Thyroid gland (tissue), 4 donors: ENCODE measurements around the gene NHSL1. TPM values are rescaled to one million over a fixed set of nuclear protein-coding genes. Genes with fewer than 3 reads are reported as not detected.
A peak's percentile ranks its signal among the peaks of the same experiment; 100 is the strongest.

Experiments
- DNase-seq, 2 donors: peaks; one replicate each; pipeline ENCODE4 v3.0.0-alpha.2; 2019
- H3K27ac ChIP-seq, 3 donors: fragments of 200-600 bp; sonication (generic); 1 replicate in 2 of 3; 2 replicates in 1 of 3; pipeline ENCODE4 v1.5.1; 2016 to 2019; ENCODE audit warnings: mild to moderate bottlenecking in 1 of 3, moderate library complexity in 1 of 3
- H3K27me3 ChIP-seq: fragments of 200-600 bp; sonication (generic); one replicate; pipeline ENCODE4 v1.5.1; 2019
- H3K36me3 ChIP-seq, 2 donors: fragments of 200-600 bp; sonication (generic); one replicate each; pipeline ENCODE4 v1.5.1; 2016 to 2019
- H3K4me1 ChIP-seq, 2 donors: fragments of 200-600 bp; sonication (generic); one replicate each; pipeline ENCODE4 v1.5.1; 2017 to 2019
- H3K4me3 ChIP-seq, 3 donors: fragments of 200-600 bp; sonication (generic); replicated peaks in 1 of 3; 1 replicate in 2 of 3; 2 replicates in 1 of 3; pipeline ENCODE4 v1.5.1; 2016; ENCODE audit warnings: mild to moderate bottlenecking in 1 of 3
- H3K9me3 ChIP-seq: fragments of 200-600 bp; sonication (generic); one replicate; pipeline ENCODE4 v1.5.1; 2017
- POLR2A ChIP-seq, 2 donors: fragments of 450-650 bp; IDR thresholded peaks; one replicate each; pipeline ENCODE4 v1.6.1; 2017; ENCODE audit warnings: antibody characterized with exemption in 2 of 2, mild to moderate bottlenecking in 2 of 2, moderate library complexity in 1 of 2
- WGBS, 2 donors: methylation state at CpG; one replicate each; pipeline ENCODE4 v1.1.5; 2017; 5-methylcytosine and 5-hydroxymethylcytosine counted together
- intact Hi-C: fragments of 100-400 bp; cut with DNase I; formaldehyde crosslinking; loops from one replicate; pipeline ENCODE4 v1.15.1; 2023
- total RNA-seq, 4 donors: library from RNA; depleted of rRNA; stranded (reverse); fragments of >200 nt; gene quantifications; one replicate each; pipeline ENCODE4 v1.2.3, GENCODE V29; 2016
- TF ChIP-seq, protein P1 (sequence below), 6 experiments: fragments of 200-600 bp in 3 of 6; fragments of 450-650 bp in 3 of 6; sonication (generic) in 3 of 6; IDR thresholded peaks; one replicate each; pipeline ENCODE4 v1.5.1; 2016 to 2019; ENCODE audit warnings: antibody characterized with exemption in 6 of 6, mild to moderate bottlenecking in 2 of 6, inconsistent platforms in 1 of 6, moderate library complexity in 1 of 6

Gene NHSL1
- total RNA-seq, 4 donors from 2014 or later = 5.0 to 13.9 (median 8.6) TPM

- Histone ChIP-seq H3K27me3 (no peaks in the 10 kb centered on the region), H3K4me3 (no peak overlapping the region), H3K4me1 (peaks cover 20 to 22% of the 10 kb centered on the region in 2 donors), H3K27ac (peak overlapping the region in 1 of 3 donors; percentile 82), H3K9me3 (no peaks in the 10 kb centered on the region), H3K36me3 (no peaks in the 10 kb centered on the region)
- intact Hi-C loops = no loop called here
- 70 to 72% methylated on average over 4 of the region's 4 CpGs for WGBS, 2 donors
- no peak for DNase-seq
- TF ChIP-seq, protein P1, sequence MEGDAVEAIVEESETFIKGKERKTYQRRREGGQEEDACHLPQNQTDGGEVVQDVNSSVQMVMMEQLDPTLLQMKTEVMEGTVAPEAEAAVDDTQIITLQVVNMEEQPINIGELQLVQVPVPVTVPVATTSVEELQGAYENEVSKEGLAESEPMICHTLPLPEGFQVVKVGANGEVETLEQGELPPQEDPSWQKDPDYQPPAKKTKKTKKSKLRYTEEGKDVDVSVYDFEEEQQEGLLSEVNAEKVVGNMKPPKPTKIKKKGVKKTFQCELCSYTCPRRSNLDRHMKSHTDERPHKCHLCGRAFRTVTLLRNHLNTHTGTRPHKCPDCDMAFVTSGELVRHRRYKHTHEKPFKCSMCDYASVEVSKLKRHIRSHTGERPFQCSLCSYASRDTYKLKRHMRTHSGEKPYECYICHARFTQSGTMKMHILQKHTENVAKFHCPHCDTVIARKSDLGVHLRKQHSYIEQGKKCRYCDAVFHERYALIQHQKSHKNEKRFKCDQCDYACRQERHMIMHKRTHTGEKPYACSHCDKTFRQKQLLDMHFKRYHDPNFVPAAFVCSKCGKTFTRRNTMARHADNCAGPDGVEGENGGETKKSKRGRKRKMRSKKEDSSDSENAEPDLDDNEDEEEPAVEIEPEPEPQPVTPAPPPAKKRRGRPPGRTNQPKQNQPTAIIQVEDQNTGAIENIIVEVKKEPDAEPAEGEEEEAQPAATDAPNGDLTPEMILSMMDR (IDR thresholded peaks at IDR 0.05) = no peak
- no peak for TF ChIP-seq POLR2A (IDR thresholded peaks at IDR 0.05)
Observed at GRCh38 chr6:138492113-138492512, 7.2 kb downstream of the NHSL1 start.

GRCh38 chr6:138491017-138491416 lies 8.3 kb downstream of the NHSL1 start:
- 91 to 94% methylated on average over 1 of the region's 1 CpG for WGBS, 2 donors
- peak overlapping the region in 1 of 3 donors; percentile 48 for H3K27ac ChIP-seq
- peaks cover 26 to 27% of the 10 kb centered on the region in 2 donors for H3K4me1 ChIP-seq
- no peaks in the 10 kb centered on the region for H3K9me3 ChIP-seq
- H3K36me3 ChIP-seq = no peaks in the 10 kb centered on the region
- H3K27me3 ChIP-seq = no peaks in the 10 kb centered on the region
- intact Hi-C loops = no loop called here
- no peak for DNase-seq
- no peak overlapping the region for H3K4me3 ChIP-seq
- TF ChIP-seq, protein P1 (IDR thresholded peaks at IDR 0.05) = no peak
- TF ChIP-seq POLR2A (IDR thresholded peaks at IDR 0.05) = no peak

- Histone ChIP-seq H3K4me3 (no peak overlapping the region), H3K27me3 (no peaks in the 10 kb centered on the region), H3K4me1 (peaks cover 29 to 30% of the 10 kb centered on the region in 2 donors), H3K9me3 (no peaks in the 10 kb centered on the region), H3K27ac (no peak overlapping the region), H3K36me3 (no peaks in the 10 kb centered on the region)
- WGBS, 2 donors = 85 to 96% methylated on average over 2 of the region's 2 CpGs
- TF ChIP-seq, protein P1 (IDR thresholded peaks at IDR 0.05) = no peak
- TF ChIP-seq POLR2A (IDR thresholded peaks at IDR 0.05) = no peak
- DNase-seq = no peak
- intact Hi-C loops = no loop called here
Observed at GRCh38 chr6:138489846-138490245, 9.4 kb downstream of the NHSL1 start.

GRCh38 chr6:138487102-138487604 lies 12.1 kb downstream of the NHSL1 start:
- TF ChIP-seq, protein P1 (IDR thresholded peaks at IDR 0.05) = no peak
- TF ChIP-seq POLR2A (IDR thresholded peaks at IDR 0.05) = no peak
- peak overlapping the region in 1 of 3 donors; percentile 57 for H3K27ac ChIP-seq
- no peaks in the 10 kb centered on the region for H3K36me3 ChIP-seq
- no peak for DNase-seq
- peaks cover 19% of the 10 kb centered on the region in 2 donors for H3K4me1 ChIP-seq
- H3K9me3 ChIP-seq = no peaks in the 10 kb centered on the region
- no peak overlapping the region for H3K4me3 ChIP-seq
- H3K27me3 ChIP-seq = no peaks in the 10 kb centered on the region
- 92 to 95% methylated on average over 6 of the region's 6 CpGs for WGBS, 2 donors
- intact Hi-C loops = no loop called here

- intact Hi-C loops = no loop called here
- H3K9me3 ChIP-seq = no peaks in the 10 kb centered on the region
- peaks cover 19% of the 10 kb centered on the region in 2 donors for H3K4me1 ChIP-seq
- H3K36me3 ChIP-seq = no peaks in the 10 kb centered on the region
- no peak for TF ChIP-seq POLR2A (IDR thresholded peaks at IDR 0.05)
- H3K27ac ChIP-seq = peak overlapping the region in 2 of 3 donors; percentile 18 to 57
- WGBS, 2 donors = 86 to 87% methylated on average over 4 of the region's 4 CpGs
- no peak overlapping the region for H3K4me3 ChIP-seq
- no peaks in the 10 kb centered on the region for H3K27me3 ChIP-seq
- no peak for DNase-seq
Observed at GRCh38 chr6:138486249-138487101, 12.8 kb downstream of the NHSL1 start.
